Prostate gland (tissue), 2 donors: ENCODE data around the gene NPY1R. TPM values are rescaled to one million over a fixed set of nuclear protein-coding genes. Genes with fewer than 3 reads are reported as not detected.

Experiments used
- DNase-seq: peaks from one replicate; pipeline ENCODE4 v3.0.0-alpha.2; 2019; ENCODE audit warnings: low spot score
- H3K27ac ChIP-seq, 2 donors: fragments of 200-600 bp; sonication (generic); 2 replicates each; pipeline ENCODE4 v1.5.1; 2017 to 2019
- H3K27me3 ChIP-seq: fragments of 200-600 bp; sonication (generic); replicated peaks from 2 replicates; pipeline ENCODE4 v1.5.1; 2019; ENCODE audit not compliant: insufficient read depth
- H3K36me3 ChIP-seq, 2 donors: fragments of 200-600 bp; sonication (generic); 1 replicate in 1 of 2; 2 replicates in 1 of 2; pipeline versions ENCODE4 v1.5.1 to v1.8.1; 2017 to 2019
- H3K4me1 ChIP-seq: fragments of 200-600 bp; sonication (generic); replicated peaks from 2 replicates; pipeline ENCODE4 v1.5.1; 2019
- H3K4me3 ChIP-seq, 2 donors: fragments of 200-600 bp; sonication (generic); 2 replicates each; pipeline ENCODE4 v1.5.1; 2017 to 2019
- H3K9me3 ChIP-seq: fragments of 200-600 bp; sonication (generic); 2 replicates; pipeline ENCODE4 v1.5.1; 2017
- POLR2A ChIP-seq: fragments of 450-650 bp; IDR thresholded peaks from one replicate; pipeline ENCODE4 v1.6.1; 2016; ENCODE audit warnings: antibody characterized with exemption, mild to moderate bottlenecking
- POLR2AphosphoS5 ChIP-seq: sonication (generic); formaldehyde crosslinking; IDR thresholded peaks from one replicate; pipeline ENCODE4 v1.6.1; 2017; ENCODE audit warnings: antibody characterized with exemption
- WGBS: methylation state at CpG from one replicate; pipeline ENCODE4 v1.1.5; 2018; 5-methylcytosine and 5-hydroxymethylcytosine counted together
- intact Hi-C: fragments of 100-400 bp; cut with DNase I; formaldehyde crosslinking; loops from one replicate; pipeline ENCODE4 v1.14.2; 2022
- total RNA-seq, 2 donors: library from RNA; depleted of rRNA; stranded (reverse); fragments of >200 nt; gene quantifications; one replicate each; pipeline ENCODE4 v1.1.0, GENCODE V29; 2016
- TF ChIP-seq, protein P1 (sequence below), 4 experiments: fragments of 200-600 bp in 2 of 4; fragments of 450-650 bp in 2 of 4; sonication (generic) in 2 of 4; IDR thresholded peaks; 1 replicate in 3 of 4; 2 replicates in 1 of 4; pipeline ENCODE4 v1.5.1; 2016 to 2019; ENCODE audit warnings: antibody characterized with exemption in 4 of 4, mild to moderate bottlenecking in 2 of 4, moderate library complexity in 2 of 4

The NPY1R gene
- total RNA-seq, 2 donors from 2014 or later = 1.4 to 9.5 TPM

DNA sequence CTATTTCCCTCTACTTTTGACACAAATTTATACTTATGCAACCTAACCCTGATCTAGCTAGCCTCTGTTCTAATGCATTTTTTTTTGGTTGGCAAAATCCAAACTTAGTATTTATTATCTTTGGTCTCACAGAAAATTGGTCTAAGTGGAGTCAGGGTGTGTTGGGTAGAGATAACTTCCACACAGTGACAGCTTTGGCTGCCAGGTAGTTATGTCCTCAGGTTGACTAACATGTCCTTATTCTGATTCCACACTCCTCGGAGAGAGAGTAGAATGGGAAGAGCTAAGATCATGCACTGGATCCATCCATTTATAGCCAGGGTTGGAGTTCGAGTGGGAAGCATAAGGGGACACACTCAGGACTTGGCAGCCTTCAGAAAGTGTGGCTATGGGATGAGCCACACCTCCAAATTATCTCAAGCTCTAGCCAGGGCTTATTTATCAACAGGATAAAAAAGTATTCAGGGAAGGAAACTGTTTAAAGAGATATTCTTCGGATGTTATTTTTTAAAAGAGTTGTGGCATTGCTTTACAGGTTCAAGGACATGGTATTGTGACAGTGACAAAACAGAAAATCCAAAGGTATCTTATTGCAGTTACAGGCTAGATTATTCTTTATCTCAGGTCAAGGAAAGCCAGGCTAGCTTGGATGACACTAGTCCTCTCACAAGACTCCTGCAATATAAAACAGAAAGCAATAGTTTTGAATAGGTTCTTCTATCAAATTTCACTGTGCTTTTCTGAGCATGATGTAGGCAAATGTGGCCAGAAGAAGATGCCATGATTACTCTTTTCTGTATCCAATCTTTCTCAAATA, 51.5 kb downstream of the NPY1R start:
- TF ChIP-seq POLR2A (no peak), POLR2AphosphoS5 (no peak)
- TF ChIP-seq, protein P1, sequence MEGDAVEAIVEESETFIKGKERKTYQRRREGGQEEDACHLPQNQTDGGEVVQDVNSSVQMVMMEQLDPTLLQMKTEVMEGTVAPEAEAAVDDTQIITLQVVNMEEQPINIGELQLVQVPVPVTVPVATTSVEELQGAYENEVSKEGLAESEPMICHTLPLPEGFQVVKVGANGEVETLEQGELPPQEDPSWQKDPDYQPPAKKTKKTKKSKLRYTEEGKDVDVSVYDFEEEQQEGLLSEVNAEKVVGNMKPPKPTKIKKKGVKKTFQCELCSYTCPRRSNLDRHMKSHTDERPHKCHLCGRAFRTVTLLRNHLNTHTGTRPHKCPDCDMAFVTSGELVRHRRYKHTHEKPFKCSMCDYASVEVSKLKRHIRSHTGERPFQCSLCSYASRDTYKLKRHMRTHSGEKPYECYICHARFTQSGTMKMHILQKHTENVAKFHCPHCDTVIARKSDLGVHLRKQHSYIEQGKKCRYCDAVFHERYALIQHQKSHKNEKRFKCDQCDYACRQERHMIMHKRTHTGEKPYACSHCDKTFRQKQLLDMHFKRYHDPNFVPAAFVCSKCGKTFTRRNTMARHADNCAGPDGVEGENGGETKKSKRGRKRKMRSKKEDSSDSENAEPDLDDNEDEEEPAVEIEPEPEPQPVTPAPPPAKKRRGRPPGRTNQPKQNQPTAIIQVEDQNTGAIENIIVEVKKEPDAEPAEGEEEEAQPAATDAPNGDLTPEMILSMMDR (IDR thresholded peaks at IDR 0.05) = no peak
- intact Hi-C loops = no loop called here
- Histone ChIP-seq H3K27me3 (no peaks in the 10 kb centered on the region), H3K27ac (no peak overlapping the region), H3K4me1 (no peaks in the 10 kb centered on the region), H3K4me3 (no peak overlapping the region), H3K36me3 (no peaks in the 10 kb centered on the region), H3K9me3 (no peaks in the 10 kb centered on the region)
- DNase-seq = no peak
- WGBS = 74% methylated on average over 2 of the region's 3 CpGs

DNA sequence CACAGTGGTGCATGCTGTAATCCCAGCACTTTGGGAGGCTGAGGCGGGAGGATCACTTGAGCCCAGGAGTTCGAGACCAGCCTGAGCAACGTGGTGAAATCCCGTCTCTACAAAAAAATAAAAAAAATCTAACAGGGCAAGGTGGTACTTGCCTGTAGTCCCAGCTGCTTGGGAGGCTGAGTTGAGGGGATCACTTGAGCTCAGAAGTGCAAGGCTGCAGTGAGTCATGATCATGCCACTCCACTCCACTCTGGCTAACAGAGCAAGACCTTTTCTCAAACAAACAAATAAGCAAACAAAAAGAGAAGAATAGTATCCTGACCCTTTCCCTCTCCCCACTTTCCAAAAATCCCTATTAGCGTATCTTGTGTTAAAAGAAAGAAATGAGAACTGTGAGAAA, 52.7 kb downstream of the NPY1R start:
- TF ChIP-seq POLR2A (no peak), POLR2AphosphoS5 (no peak)
- 79% methylated on average over 5 of the region's 5 CpGs for WGBS
- Histone ChIP-seq H3K4me1 (no peaks in the 10 kb centered on the region), H3K27ac (no peak overlapping the region), H3K4me3 (no peak overlapping the region), H3K36me3 (no peaks in the 10 kb centered on the region), H3K27me3 (no peaks in the 10 kb centered on the region), H3K9me3 (no peaks in the 10 kb centered on the region)
- intact Hi-C loops = no loop called here
- DNase-seq = no peak

DNA sequence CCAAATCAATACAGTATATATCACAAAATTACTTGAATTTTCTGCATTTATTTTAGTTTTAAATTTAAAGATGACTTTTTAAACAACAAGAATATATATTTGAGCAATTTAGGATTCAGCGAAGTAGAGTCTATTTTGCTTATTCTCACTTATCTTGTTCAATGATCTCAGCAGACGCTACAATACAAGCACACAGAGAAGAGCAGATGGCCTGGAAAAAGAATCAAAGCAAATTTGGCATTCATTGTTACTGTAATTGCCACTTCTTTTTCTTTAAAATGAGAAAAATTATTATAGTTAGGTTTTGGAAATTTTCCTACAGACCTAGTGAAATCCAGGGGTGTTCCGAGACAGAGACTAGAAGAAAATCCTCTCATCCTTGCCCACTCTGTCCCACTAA, 57.5 kb downstream of the NPY1R start:
- Histone ChIP-seq H3K4me3 (no peak overlapping the region), H3K27me3 (no peaks in the 10 kb centered on the region), H3K27ac (no peak overlapping the region), H3K36me3 (no peaks in the 10 kb centered on the region), H3K4me1 (no peaks in the 10 kb centered on the region), H3K9me3 (no peaks in the 10 kb centered on the region)
- TF ChIP-seq POLR2A (no peak), POLR2AphosphoS5 (no peak)
- TF ChIP-seq, protein P1 (IDR thresholded peaks at IDR 0.05) = no peak
- no peak for DNase-seq
- WGBS = 62% methylated on average over 3 of the region's 3 CpGs
- intact Hi-C loops = no loop called here

Other genes starting within 250 kb of the NPY1R start
- gene NAF1, start 165.7 kb downstream of the NPY1R start, total RNA-seq = 10 to 100 TPM; 21.1 to 30.0 TPM
- under 1 TPM in 1 of 2 donors, not detected in 1; 0.40 TPM for gene NPY5R, start 11.3 kb upstream of the NPY1R start, total RNA-seq
- gene TKTL2, start 141.2 kb upstream of the NPY1R start, total RNA-seq = 10 to 100 TPM in 1 of 2 donors, not detected in 1; 13.6 TPM
- gene TMA16, start 162.1 kb upstream of the NPY1R start, total RNA-seq = 10 to 100 TPM; 12.9 to 17.3 TPM